ENCODE measurements around the gene GPR65.
"Not testable (repeated sequence)": the region's sequence is repeated elsewhere in the genome, so short reads cannot be mapped to it uniquely, and the experiment has no call there.

Gene GPR65

GRCh38 chr14:88003425-88003824 is 1.5 kb upstream of the GPR65 start:
- no peak for DNase-seq (ENCODE audit: low read depth in 2 of 2)

GRCh38 chr14:88004506-88005036 is 364 bp upstream of the GPR65 start:
- DNase-seq (ENCODE audit: low read depth in 2 of 2): no peak

- peak; percentile 37 to 40 for DNase-seq (ENCODE audit: low read depth in 2 of 2)
Observed at GRCh38 chr14:88005978-88006851, 1.3 kb downstream of the GPR65 start.

GRCh38 chr14:88007608-88008007 is 2.7 kb downstream of the GPR65 start:
- no peak for DNase-seq (ENCODE audit: low read depth in 2 of 2)

- no peak for DNase-seq (ENCODE audit: low read depth in 2 of 2)
Observed at GRCh38 chr14:88008039-88008742, 3.3 kb downstream of the GPR65 start.

GRCh38 chr14:88009486-88009885 is 4.6 kb downstream of the GPR65 start:
- no peak for DNase-seq (ENCODE audit: low read depth in 2 of 2)

GRCh38 chr14:88010331-88010730 is 5.4 kb downstream of the GPR65 start:
- DNase-seq (ENCODE audit: low read depth in 2 of 2): no peak

- DNase-seq (ENCODE audit: low read depth in 2 of 2): no peak
Observed at GRCh38 chr14:88012495-88012894, 7.6 kb downstream of the GPR65 start.

- peak in 1 of 2 donors; percentile 32 for DNase-seq (ENCODE audit: low read depth in 2 of 2)
Observed at GRCh38 chr14:88013750-88014349, 8.9 kb downstream of the GPR65 start.

GRCh38 chr14:88016768-88017167 is 11.8 kb downstream of the GPR65 start:
- DNase-seq (ENCODE audit: low read depth in 2 of 2): no peak

- no peak for DNase-seq (ENCODE audit: low read depth in 2 of 2)
Observed at GRCh38 chr14:88017535-88017934, 12.6 kb downstream of the GPR65 start.

GRCh38 chr14:88023658-88024187 is 18.8 kb downstream of the GPR65 start:
- DNase-seq (ENCODE audit: low read depth in 2 of 2): no peak

GRCh38 chr14:88024252-88025086 is 19.5 kb downstream of the GPR65 start:
- DNase-seq (ENCODE audit: low read depth in 2 of 2): not testable (repeated sequence)

GRCh38 chr14:88025313-88025712 is 20.4 kb downstream of the GPR65 start:
- DNase-seq (ENCODE audit: low read depth in 2 of 2): no peak

- no peak for DNase-seq (ENCODE audit: low read depth in 2 of 2)
Observed at GRCh38 chr14:88026890-88027289, 22.0 kb downstream of the GPR65 start.

- DNase-seq (ENCODE audit: low read depth in 2 of 2): no peak
Observed at GRCh38 chr14:88029500-88029899, 24.6 kb downstream of the GPR65 start.

- DNase-seq (ENCODE audit: low read depth in 2 of 2): no peak
Observed at GRCh38 chr14:88030079-88030478, 25.1 kb downstream of the GPR65 start.

- DNase-seq (ENCODE audit: low read depth in 2 of 2): no peak
Observed at GRCh38 chr14:88030892-88031291, 26.0 kb downstream of the GPR65 start.

- no peak for DNase-seq (ENCODE audit: low read depth in 2 of 2)
Observed at GRCh38 chr14:88032373-88032772, 27.4 kb downstream of the GPR65 start.

- no peak for DNase-seq (ENCODE audit: low read depth in 2 of 2)
Observed at GRCh38 chr14:88034076-88034475, 29.1 kb downstream of the GPR65 start.

GRCh38 chr14:88036422-88036821 is 31.5 kb downstream of the GPR65 start:
- no peak for DNase-seq (ENCODE audit: low read depth in 2 of 2)
